ENCODE measurements around the gene SLC25A21. TPM values are rescaled to one million over a fixed set of nuclear protein-coding genes. Genes with fewer than 3 reads are reported as not detected.

SLC25A21 gene
- total and polyA plus RNA-seq, 2 experiments from 2014 or later, result 10.6 to 12.1 TPM

GRCh38 chr14:36823651-36824050 is 348.8 kb downstream of the SLC25A21 start:
- Mint-ChIP-seq H3K27me3 (ENCODE audit: insufficient read depth, low read depth, poor library complexity) (peaks cover 2% of the 10 kb centered on the region), H3K36me3 (ENCODE audit: low read depth) (no peaks in the 10 kb centered on the region), H3K4me3 (no peak overlapping the region), H3K4me1 (peaks cover 25% of the 10 kb centered on the region), H3K9me3 (no peaks in the 10 kb centered on the region), H3K27ac (no peak overlapping the region)
- no peak for DNase-seq (ENCODE audit: low spot score)
- TF ChIP-seq REST (IDR thresholded peaks at IDR 0.05; ENCODE audit: unreplicated experiment), result no peak
- TF ChIP-seq NANOG (IDR thresholded peaks at IDR 0.05; ENCODE audit: borderline replicate concordance), result no peak
- no peak for TF ChIP-seq ETS1 (IDR thresholded peaks at IDR 0.05)
- TF ChIP-seq EZH2phosphoT487 (IDR thresholded peaks at IDR 0.05; ENCODE audit: unreplicated experiment), result no peak
- TF ChIP-seq EZH2 (IDR thresholded peaks at IDR 0.05; ENCODE audit: low read depth, unreplicated experiment), result no peak
- no peak for TF ChIP-seq ZNF114 (CRISPR knock-in tag; IDR thresholded peaks at IDR 0.05)
- TF ChIP-seq ZNF331 (CRISPR knock-in tag; IDR thresholded peaks at IDR 0.05; ENCODE audit: low read depth), result no peak
- no peak for TF ChIP-seq POLR2AphosphoS5 (IDR thresholded peaks at IDR 0.05; ENCODE audit: low read depth)
- TF ChIP-seq ZNF462 (CRISPR knock-in tag; IDR thresholded peaks at IDR 0.05), result no peak
- TF ChIP-seq CREB1 (CRISPR knock-in tag; IDR thresholded peaks at IDR 0.05; ENCODE audit: low read depth), result no peak
- no peak for TF ChIP-seq STAT1 (IDR thresholded peaks at IDR 0.05; ENCODE audit: unreplicated experiment)
- TF ChIP-seq CTCF (conservative IDR thresholded peaks at IDR 0.05; ENCODE audit: low read depth in 2 of 2), result no peak
- no peak for TF ChIP-seq JUNB (IDR thresholded peaks at IDR 0.05; ENCODE audit: unreplicated experiment)
- Histone ChIP-seq H3K4me2 (no peak overlapping the region), H3F3A (replicated peaks; ENCODE audit: low read depth) (no peaks in the 10 kb centered on the region), H3K79me2 (replicated peaks; ENCODE audit: insufficient read depth) (no peaks in the 10 kb centered on the region), H3K4me1 (ENCODE audit: insufficient read depth) (peaks cover 13% of the 10 kb centered on the region), H3K27me3 (ENCODE audit: insufficient read depth) (no peaks in the 10 kb centered on the region), H4K20me1 (replicated peaks; ENCODE audit: insufficient read depth) (no peaks in the 10 kb centered on the region), H2AFZ (no peak overlapping the region), H3K36me3 (ENCODE audit: insufficient read depth) (no peaks in the 10 kb centered on the region), H3K4me3 (no peak overlapping the region), H3K9me2 (ENCODE audit: insufficient read depth) (peaks cover 5% of the 10 kb centered on the region; the same call in 1 of the 2 replicates), H3K27ac (ENCODE audit: low read depth) (no peak overlapping the region)
- ATAC-seq, result no peak

Measured in GM23338 (cell line).